Measurements from ENCODE around the gene ZNF830. TPM values are rescaled to one million over a fixed set of nuclear protein-coding genes. Genes with fewer than 3 reads are reported as not detected.

Gene ZNF830
- total RNA-seq, 4 donors from 2014 or later = 6.0 to 11.0 (median 7.2) TPM

DNA sequence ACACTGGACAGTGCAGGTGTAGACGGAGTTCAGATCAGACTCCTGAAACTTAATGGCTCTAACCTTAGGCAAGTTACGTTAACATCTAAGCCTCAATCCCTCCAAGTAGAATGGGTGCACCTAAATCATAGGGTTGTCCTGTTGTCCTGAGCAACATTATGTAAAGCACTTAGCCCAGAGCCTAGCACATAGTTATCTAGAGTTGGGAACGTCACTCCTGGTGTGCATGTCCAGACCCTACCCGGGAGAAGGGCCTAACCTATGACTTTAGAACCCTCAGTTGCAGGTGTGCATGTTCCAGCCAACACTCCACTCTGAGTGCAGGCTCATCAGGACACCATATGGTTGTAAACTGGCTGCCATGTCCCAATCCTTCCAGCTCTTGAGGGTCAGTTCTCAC lies 45.0 kb downstream of the ZNF830 start:
- intact Hi-C loops (cut with DNase I; ENCODE audit: low total_unique reads) = no loop called here
- Histone ChIP-seq H3K36me3 (peaks cover 0 to 51% of the 10 kb centered on the region in 2 donors), H3K27me3 (no peaks in the 10 kb centered on the region), H3K27ac (no peak overlapping the region), H3K9me3 (no peaks in the 10 kb centered on the region), H3K4me1 (peaks cover 0 to 3% of the 10 kb centered on the region in 2 donors), H3K4me3 (no peak overlapping the region)
- in situ Hi-C loops (cut with MboI; ENCODE audit: low sequenced_read_pairs in 4 of 4) = loop anchor here in 1 of 4 donors (10.0 kb wide), 1 partner anchor 88 kb away; no protein-coding TSS in a partner anchor
- TF ChIP-seq POLR2A (IDR thresholded peaks at IDR 0.05) = no peak
- TF ChIP-seq, protein P1, sequence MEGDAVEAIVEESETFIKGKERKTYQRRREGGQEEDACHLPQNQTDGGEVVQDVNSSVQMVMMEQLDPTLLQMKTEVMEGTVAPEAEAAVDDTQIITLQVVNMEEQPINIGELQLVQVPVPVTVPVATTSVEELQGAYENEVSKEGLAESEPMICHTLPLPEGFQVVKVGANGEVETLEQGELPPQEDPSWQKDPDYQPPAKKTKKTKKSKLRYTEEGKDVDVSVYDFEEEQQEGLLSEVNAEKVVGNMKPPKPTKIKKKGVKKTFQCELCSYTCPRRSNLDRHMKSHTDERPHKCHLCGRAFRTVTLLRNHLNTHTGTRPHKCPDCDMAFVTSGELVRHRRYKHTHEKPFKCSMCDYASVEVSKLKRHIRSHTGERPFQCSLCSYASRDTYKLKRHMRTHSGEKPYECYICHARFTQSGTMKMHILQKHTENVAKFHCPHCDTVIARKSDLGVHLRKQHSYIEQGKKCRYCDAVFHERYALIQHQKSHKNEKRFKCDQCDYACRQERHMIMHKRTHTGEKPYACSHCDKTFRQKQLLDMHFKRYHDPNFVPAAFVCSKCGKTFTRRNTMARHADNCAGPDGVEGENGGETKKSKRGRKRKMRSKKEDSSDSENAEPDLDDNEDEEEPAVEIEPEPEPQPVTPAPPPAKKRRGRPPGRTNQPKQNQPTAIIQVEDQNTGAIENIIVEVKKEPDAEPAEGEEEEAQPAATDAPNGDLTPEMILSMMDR (IDR thresholded peaks at IDR 0.05 in 4 of 5, conservative IDR thresholded peaks at IDR 0.05 in 1 of 5) = no peak
- DNase-seq (no peak), ATAC-seq (no peak)

DNA sequence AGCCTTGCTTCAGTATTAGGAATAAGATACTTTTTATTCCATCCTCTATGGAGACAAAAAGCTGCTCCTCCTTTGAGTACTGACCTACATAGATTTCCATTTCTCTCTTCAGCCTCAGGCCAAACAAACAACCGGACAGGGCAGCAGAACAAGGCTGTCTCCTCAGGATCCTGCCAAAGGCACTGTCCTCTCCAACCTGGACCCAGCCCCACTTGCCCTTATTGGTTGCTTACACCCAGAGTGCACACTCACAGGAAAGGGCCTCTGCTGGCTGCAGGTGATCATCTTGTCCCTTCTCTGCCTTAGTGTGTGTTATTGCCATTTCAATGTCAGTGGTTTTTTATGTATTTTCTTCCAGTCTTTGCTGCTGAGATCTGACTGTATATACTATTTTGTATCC lies 45.6 kb downstream of the ZNF830 start:
- ATAC-seq (no peak), DNase-seq (no peak)
- Histone ChIP-seq H3K27ac (peak overlapping the region in 1 of 4 donors; percentile 31), H3K36me3 (peaks cover 0 to 45% of the 10 kb centered on the region in 2 donors), H3K4me3 (no peak overlapping the region), H3K27me3 (no peaks in the 10 kb centered on the region), H3K9me3 (no peaks in the 10 kb centered on the region), H3K4me1 (peaks cover under 1 to 7% of the 10 kb centered on the region in 2 donors)
- no peak for TF ChIP-seq POLR2A (IDR thresholded peaks at IDR 0.05)
- TF ChIP-seq, protein P1 (IDR thresholded peaks at IDR 0.05 in 4 of 5, conservative IDR thresholded peaks at IDR 0.05 in 1 of 5) = no peak
- intact Hi-C loops (cut with DNase I; ENCODE audit: low total_unique reads) (no loop called here), in situ Hi-C loops (cut with MboI; ENCODE audit: low sequenced_read_pairs in 4 of 4) (loop anchor here in 1 of 4 donors (10.0 kb wide), 1 partner anchor 88 kb away; no protein-coding TSS in a partner anchor)

DNA sequence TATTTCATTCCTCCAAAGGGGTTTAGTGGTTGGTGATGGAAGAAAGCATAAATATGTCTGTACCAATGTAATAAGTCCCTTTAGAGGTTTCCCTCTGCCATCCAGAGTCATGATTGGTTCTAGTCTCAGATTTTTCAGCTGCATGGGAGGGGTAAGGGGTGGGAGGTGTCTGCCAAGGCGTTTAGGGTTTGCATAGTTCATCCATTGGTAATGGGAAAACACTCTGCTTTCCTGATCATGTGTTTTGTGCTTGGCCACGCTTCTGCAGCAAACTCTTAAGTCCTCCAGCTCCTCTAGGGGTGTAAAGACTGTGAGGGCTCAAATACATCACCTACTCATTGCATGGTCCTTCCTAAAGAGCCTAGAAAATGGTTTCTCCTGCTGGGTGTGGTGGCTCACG lies 48.8 kb downstream of the ZNF830 start:
- no peak overlapping the region for H3K4me3 ChIP-seq
- no peaks in the 10 kb centered on the region for H3K9me3 ChIP-seq
- TF ChIP-seq POLR2A (IDR thresholded peaks at IDR 0.05) = no peak
- TF ChIP-seq, protein P1 (IDR thresholded peaks at IDR 0.05 in 4 of 5, conservative IDR thresholded peaks at IDR 0.05 in 1 of 5) = no peak
- DNase-seq (no peak), ATAC-seq (no peak)
- H3K4me1 ChIP-seq = peaks cover 7 to 11% of the 10 kb centered on the region in 2 donors
- no peaks in the 10 kb centered on the region for H3K27me3 ChIP-seq
- in situ Hi-C loops (cut with MboI; ENCODE audit: low sequenced_read_pairs in 4 of 4) = no loop called here
- H3K27ac ChIP-seq = no peak overlapping the region
- intact Hi-C loops (cut with DNase I; ENCODE audit: low total_unique reads) = loop anchor here (5.0 kb wide), 1 partner anchor 52 kb away; the partner anchor contains the start of gene RFFL
- peaks cover 0 to 28% of the 10 kb centered on the region in 2 donors for H3K36me3 ChIP-seq

DNA sequence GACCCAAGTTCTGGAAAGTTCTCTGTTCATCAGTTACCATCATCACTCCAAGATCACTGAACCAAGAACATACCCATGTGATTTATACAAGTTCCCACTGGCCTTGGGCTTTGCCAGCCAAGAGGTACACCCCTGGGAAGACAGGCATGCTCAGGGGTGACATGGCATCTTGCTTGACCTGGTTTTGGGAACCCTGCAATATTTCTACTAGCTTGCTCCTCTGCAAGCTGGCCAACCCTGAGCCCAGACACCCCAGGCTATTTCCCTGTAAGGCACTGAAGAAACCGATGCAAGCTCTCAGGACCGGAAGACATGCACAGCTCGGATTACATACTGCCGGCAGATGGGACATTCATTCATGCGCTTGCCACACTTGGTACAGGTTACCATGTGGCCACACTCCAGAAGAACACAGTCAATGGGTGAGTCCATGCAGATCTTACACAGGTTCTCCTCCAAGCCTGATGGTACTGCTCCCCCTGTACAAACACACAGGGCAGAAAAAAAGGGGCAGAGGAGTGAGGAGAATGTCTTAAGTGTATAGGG lies 50.4 kb downstream of the ZNF830 start:
- in situ Hi-C loops (cut with MboI; ENCODE audit: low sequenced_read_pairs in 4 of 4) (no loop called here), intact Hi-C loops (cut with DNase I; ENCODE audit: low total_unique reads) (loop anchor here (2.0 to 5.0 kb wide), 2 partner anchors 31 to 51 kb away; partner anchors contain the start of genes LIG3 and RFFL)

More for the DNA sequence above, 50.4 kb downstream of the ZNF830 start:
- Histone ChIP-seq H3K4me1 (peaks cover 12 to 17% of the 10 kb centered on the region in 2 donors), H3K9me3 (no peaks in the 10 kb centered on the region), H3K27ac (peak overlapping the region; percentile 42 to 66 (median 52)), H3K27me3 (no peaks in the 10 kb centered on the region), H3K4me3 (no peak overlapping the region), H3K36me3 (peaks cover 0 to 39% of the 10 kb centered on the region in 2 donors)
- peak; percentile 98 to 99 for ATAC-seq
- TF ChIP-seq, protein P1 (IDR thresholded peaks at IDR 0.05 in 4 of 5, conservative IDR thresholded peaks at IDR 0.05 in 1 of 5) = no peak
- TF ChIP-seq POLR2A (IDR thresholded peaks at IDR 0.05) = no peak
- DNase-seq = peak; percentile 63 to 87

Other genes starting within 250 kb of the ZNF830 start
- 1 to 10 TPM; 1.4 to 5.4 (median 2.8) TPM for gene CCT6B, start 80 bp upstream of the ZNF830 start, total RNA-seq
- gene LIG3, start 19.0 kb downstream of the ZNF830 start, total RNA-seq = 10 to 100 TPM; 16.9 to 25.4 (median 21.5) TPM
- gene RFFL, start 102.2 kb downstream of the ZNF830 start, total RNA-seq = 10 to 100 TPM; 17.4 to 65.7 (median 35.0) TPM
- gene RAD51D, start 158.3 kb downstream of the ZNF830 start, total RNA-seq = 1 to 10 TPM; 2.5 to 5.2 (median 2.8) TPM
- gene FNDC8, start 160.1 kb downstream of the ZNF830 start, total RNA-seq = not detected
- gene NLE1, start 180.8 kb downstream of the ZNF830 start, total RNA-seq = 10 to 100 TPM in 3 of 4 donors, 1 to 10 TPM in 1; 9.9 to 19.3 (median 11.5) TPM
- gene UNC45B, start 186.3 kb downstream of the ZNF830 start, total RNA-seq = 100 to 1,000 TPM in 3 of 4 donors, 10 to 100 TPM in 1; 73.7 to 150 (median 105) TPM
- not detected for gene SLC35G3, start 232.9 kb downstream of the ZNF830 start, total RNA-seq